BJ (cell line): ENCODE measurements around the gene BBS1. TPM values are rescaled to one million over a fixed set of nuclear protein-coding genes. Genes with fewer than 3 reads are reported as not detected.

Source experiments
- CTCF ChIA-PET: fragments of 350-600 bp; formaldehyde crosslinking; extraction: SDS; loops from one replicate; lab custom pipeline; 2021; ENCODE audit warnings: antibody characterized with exemption, inconsistent platforms; lab: Yijun Ruan, JAX
- POLR2A ChIA-PET: fragments of 300-600 bp; sonication (Branson Sonifier 250); formaldehyde crosslinking; extraction: SDS; loops from one replicate; lab custom pipeline; 2021; ENCODE audit warnings: antibody characterized with exemption; lab: Charles Lee
- DNase-seq: peaks from one replicate; pipeline ENCODE4 v3.0.0-alpha.2; 2011; ENCODE audit warnings: low read depth
- H3K27me3 ChIP-seq: 2 replicates; pipeline ENCODE4 v1.6.0; 2011; ENCODE audit warnings: low read length; ENCODE audit not compliant: control insufficient read depth, insufficient read depth
- H3K36me3 ChIP-seq: 2 replicates; pipeline ENCODE4 v1.5.1; 2011; ENCODE audit warnings: low read length; ENCODE audit not compliant: control insufficient read depth, insufficient read depth
- H3K4me3 ChIP-seq: 2 replicates; pipeline ENCODE4 v1.5.1; 2011; ENCODE audit warnings: low read depth, mild to moderate bottlenecking, control low read depth, low read length
- CTCF ChIP-seq: IDR thresholded peaks from 2 replicates; pipeline ENCODE4 v1.5.1; 2011; ENCODE audit warnings: low read depth, mild to moderate bottlenecking, control low read depth, inconsistent platforms, low read length, moderate library complexity; ENCODE audit not compliant: insufficient read depth
- polyA plus RNA-seq: library from polyadenylated mRNA; depleted of rRNA; stranded (reverse); fragments of >200 nt; gene quantifications from 2 replicates; pipeline ENCODE4 v1.2.3, GENCODE V29; 2011

Gene BBS1
- polyA plus RNA-seq, 1 experiment: 31.1 TPM

GRCh38 chr11:66465373-66466224 lies 44.8 kb upstream of the BBS1 start:
- DNase-seq: no peak

GRCh38 chr11:66466225-66467033 lies 44.0 kb upstream of the BBS1 start, which contains the start of gene PELI3:
PELI3 (plus strand) TSS chr11:66466905; CDS start chr11:66468129, 1,224 bp downstream.
- Histone ChIP-seq H3K4me3 (peak within 1 kb of the TSS; percentile 72), H3K27me3 (no peaks in the 10 kb centered on the region; the same call in 1 of the 2 replicates), H3K36me3 (peaks cover 5% of the 10 kb centered on the region; the same call in 1 of the 2 replicates)
- ChIA-PET POLR2A (interaction anchor here (0.6 to 0.9 kb wide), 4 partner anchors 14 to 210 kb away, joined by 5 to 12 read pairs (median 7); partner anchors contain the start of gene DPP3), CTCF (interaction anchor here (0.7 to 2.8 kb wide), 5 partner anchors 8 to 59 kb away, joined by 3 to 18 read pairs (median 3); partner anchors contain the start of genes DPP3 and MRPL11)
- TF ChIP-seq CTCF: no peak
- peak; percentile 41 for DNase-seq

More at GRCh38 chr11:66465373-66466224, 44.8 kb upstream of the BBS1 start:
- ChIA-PET CTCF (interaction anchor here (1.0 to 2.8 kb wide), 4 partner anchors 13 to 79 kb away, joined by 3 to 18 read pairs (median 3); partner anchors contain the start of gene DPP3), POLR2A (no interaction called here)
- Histone ChIP-seq H3K4me3 (peak overlapping the region; percentile 72), H3K27me3 (no peaks in the 10 kb centered on the region; the same call in 1 of the 2 replicates), H3K36me3 (peaks cover 2% of the 10 kb centered on the region; the same call in 1 of the 2 replicates)
- TF ChIP-seq CTCF: no peak

GRCh38 chr11:66467034-66467659 lies 43.3 kb upstream of the BBS1 start:
- ChIA-PET POLR2A (interaction anchor here (0.9 kb wide), 1 partner anchor 155 kb away, joined by 5 read pairs; no protein-coding TSS in a partner anchor), CTCF (interaction anchor here (0.7 to 2.8 kb wide), 5 partner anchors 9 to 59 kb away, joined by 3 to 18 read pairs (median 4); partner anchors contain the start of genes DPP3 and MRPL11)
- Histone ChIP-seq H3K36me3 (peaks cover 7% of the 10 kb centered on the region), H3K27me3 (no peaks in the 10 kb centered on the region; the same call in 1 of the 2 replicates), H3K4me3 (peak overlapping the region; percentile 72)
- no peak for DNase-seq
- 0 out of 2 replicates have a peak, but pooled peaks have one; percentile 19 for TF ChIP-seq CTCF

- CTCF ChIA-PET: interaction anchor here (1.3 to 2.8 kb wide), 4 partner anchors 11 to 60 kb away, joined by 3 to 18 read pairs (median 4); partner anchors contain the start of genes DPP3 and MRPL11
Observed at GRCh38 chr11:66467756-66468155, 42.7 kb upstream of the BBS1 start.

More at GRCh38 chr11:66467756-66468155, 42.7 kb upstream of the BBS1 start:
- no peak for TF ChIP-seq CTCF
- Histone ChIP-seq H3K27me3 (no peaks in the 10 kb centered on the region; the same call in 1 of the 2 replicates), H3K4me3 (peak overlapping the region; percentile 72), H3K36me3 (peaks cover 11% of the 10 kb centered on the region)
- POLR2A ChIA-PET: no interaction called here
- no peak for DNase-seq
